MCF 10A (cell line): ENCODE measurements around the gene SLC49A4. TPM values are rescaled to one million over a fixed set of nuclear protein-coding genes. Genes with fewer than 3 reads are reported as not detected.

ENCODE experiments used
- BruUV-seq: library from RNA; stranded (reverse); fragments of 400-500 nt; replicated peaks from 2 replicates; lab custom pipeline; 2021; lab: Mats Ljungman, UMichigan
- CTCF ChIA-PET: fragments of 300-600 bp; sonication (Branson Sonifier 250); formaldehyde crosslinking; extraction: SDS; loops from one replicate; lab custom pipeline; 2021; ENCODE audit warnings: antibody characterized with exemption, inconsistent platforms; lab: Yijun Ruan, JAX
- POLR2A ChIA-PET: fragments of 300-600, 350-650 bp; sonication (Branson Sonifier 250); formaldehyde crosslinking; extraction: SDS; loops from one replicate; lab custom pipeline; 2020; ENCODE audit warnings: antibody characterized with exemption, inconsistent platforms; lab: Yijun Ruan, JAX
- DNase-seq: peaks from one replicate; pipeline ENCODE4 v3.0.0-alpha.2; 2018; ENCODE audit not compliant: unreplicated experiment
- H3K27ac Mint-ChIP-seq: one replicate; pipeline ENCODE4 v1.8.0; 2022; ENCODE audit warnings: mild to moderate bottlenecking, low read depth, mixed read lengths; ENCODE audit not compliant: unreplicated experiment
- H3K27me3 Mint-ChIP-seq: one replicate; pipeline ENCODE4 v1.8.0; 2022; ENCODE audit warnings: mixed read lengths; ENCODE audit not compliant: insufficient read depth, unreplicated experiment
- H3K36me3 Mint-ChIP-seq: one replicate; pipeline ENCODE4 v1.8.0; 2022; ENCODE audit warnings: mild to moderate bottlenecking, moderate library complexity, mixed read lengths; ENCODE audit not compliant: insufficient read depth, unreplicated experiment
- H3K4me1 Mint-ChIP-seq: one replicate; pipeline ENCODE4 v1.8.0; 2022; ENCODE audit warnings: mixed read lengths; ENCODE audit not compliant: insufficient read depth, unreplicated experiment
- H3K4me3 Mint-ChIP-seq: one replicate; pipeline ENCODE4 v1.8.0; 2022; ENCODE audit warnings: mild to moderate bottlenecking, moderate library complexity, mixed read lengths; ENCODE audit not compliant: unreplicated experiment
- H3K9me3 Mint-ChIP-seq: one replicate; pipeline ENCODE4 v1.8.0; 2022; ENCODE audit warnings: mixed read lengths; ENCODE audit not compliant: unreplicated experiment
- intact Hi-C: fragments of 100-400 bp; cut with micrococcal nuclease; formaldehyde crosslinking; loops from 2 replicates; pipeline ENCODE4 v1.14.1; 2022
- total RNA-seq: library from RNA; stranded (reverse); gene quantifications from 2 replicates; pipeline ENCODE4 v1.2.3, GENCODE V29; 2022
- TF ChIP-seq, protein P1 (sequence below): fragments of 200-600 bp; IDR thresholded peaks from one replicate; pipeline ENCODE4 v1.8.0; 2022; ENCODE audit warnings: antibody characterized with exemption, mild to moderate bottlenecking; ENCODE audit not compliant: unreplicated experiment

The SLC49A4 gene
- total RNA-seq, 1 experiment from 2014 or later = 11.4 TPM

DNA sequence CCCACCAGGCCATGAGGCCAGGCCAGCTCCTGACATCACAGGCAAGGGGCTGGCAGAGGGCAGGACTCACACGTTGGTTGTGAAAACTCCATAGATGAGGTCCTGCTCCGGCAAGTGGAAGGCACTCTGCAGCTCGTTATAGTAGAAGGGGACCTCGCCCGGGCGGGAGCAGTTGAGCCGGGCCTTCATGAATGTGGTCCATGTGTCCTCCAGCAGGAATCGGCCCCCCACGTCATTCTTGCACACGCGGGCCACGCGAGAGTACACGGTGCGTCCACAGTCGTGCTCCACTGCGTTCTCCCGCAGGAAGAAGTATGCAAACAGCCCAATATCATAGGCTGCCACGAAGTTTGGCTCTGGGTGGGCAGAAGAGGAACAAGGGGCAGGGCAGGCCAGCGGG is 131.5 kb downstream of the SLC49A4 start:
- no TSS peak for BruUV-seq
- CTCF ChIA-PET = no interaction called here

DNA sequence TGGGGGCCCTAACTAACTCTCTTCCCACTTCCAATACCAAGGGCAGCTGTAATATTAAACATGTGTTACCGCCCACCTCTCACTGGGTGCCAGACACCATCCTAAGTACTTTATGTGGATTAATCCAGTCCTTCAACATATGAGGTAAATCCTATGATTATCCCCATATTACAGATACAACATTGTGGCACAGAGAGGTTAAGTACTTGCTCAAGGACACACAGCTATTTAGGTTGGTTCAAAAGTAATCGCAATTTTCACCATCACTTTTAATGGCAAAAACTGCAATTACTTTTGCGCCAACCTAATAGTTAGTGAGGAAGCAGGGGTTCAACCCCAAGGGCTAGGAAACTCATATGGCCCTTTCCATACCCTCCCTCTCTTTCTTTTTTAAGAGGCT is 131.9 kb downstream of the SLC49A4 start:
- BruUV-seq = no TSS peak
- Mint-ChIP-seq H3K27ac (no peak overlapping the region), H3K4me3 (no peak overlapping the region), H3K27me3 (no peaks in the 10 kb centered on the region), H3K4me1 (peaks cover 10% of the 10 kb centered on the region), H3K36me3 (no peaks in the 10 kb centered on the region), H3K9me3 (no peaks in the 10 kb centered on the region)
- TF ChIP-seq, protein P1, sequence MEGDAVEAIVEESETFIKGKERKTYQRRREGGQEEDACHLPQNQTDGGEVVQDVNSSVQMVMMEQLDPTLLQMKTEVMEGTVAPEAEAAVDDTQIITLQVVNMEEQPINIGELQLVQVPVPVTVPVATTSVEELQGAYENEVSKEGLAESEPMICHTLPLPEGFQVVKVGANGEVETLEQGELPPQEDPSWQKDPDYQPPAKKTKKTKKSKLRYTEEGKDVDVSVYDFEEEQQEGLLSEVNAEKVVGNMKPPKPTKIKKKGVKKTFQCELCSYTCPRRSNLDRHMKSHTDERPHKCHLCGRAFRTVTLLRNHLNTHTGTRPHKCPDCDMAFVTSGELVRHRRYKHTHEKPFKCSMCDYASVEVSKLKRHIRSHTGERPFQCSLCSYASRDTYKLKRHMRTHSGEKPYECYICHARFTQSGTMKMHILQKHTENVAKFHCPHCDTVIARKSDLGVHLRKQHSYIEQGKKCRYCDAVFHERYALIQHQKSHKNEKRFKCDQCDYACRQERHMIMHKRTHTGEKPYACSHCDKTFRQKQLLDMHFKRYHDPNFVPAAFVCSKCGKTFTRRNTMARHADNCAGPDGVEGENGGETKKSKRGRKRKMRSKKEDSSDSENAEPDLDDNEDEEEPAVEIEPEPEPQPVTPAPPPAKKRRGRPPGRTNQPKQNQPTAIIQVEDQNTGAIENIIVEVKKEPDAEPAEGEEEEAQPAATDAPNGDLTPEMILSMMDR = no peak
- POLR2A ChIA-PET = no interaction called here
- intact Hi-C loops = no loop called here
- CTCF ChIA-PET = no interaction called here
- DNase-seq = no peak

More for the DNA sequence above, 131.5 kb downstream of the SLC49A4 start:
- no peak for DNase-seq
- no peaks in the 10 kb centered on the region for H3K27me3 Mint-ChIP-seq
- no peak overlapping the region for H3K27ac Mint-ChIP-seq
- H3K4me3 Mint-ChIP-seq = no peak overlapping the region
- intact Hi-C loops = no loop called here
- TF ChIP-seq, protein P1 = no peak
- POLR2A ChIA-PET = no interaction called here
- H3K4me1 Mint-ChIP-seq = peaks cover 5% of the 10 kb centered on the region
- no peaks in the 10 kb centered on the region for H3K9me3 Mint-ChIP-seq
- H3K36me3 Mint-ChIP-seq = no peaks in the 10 kb centered on the region

DNA sequence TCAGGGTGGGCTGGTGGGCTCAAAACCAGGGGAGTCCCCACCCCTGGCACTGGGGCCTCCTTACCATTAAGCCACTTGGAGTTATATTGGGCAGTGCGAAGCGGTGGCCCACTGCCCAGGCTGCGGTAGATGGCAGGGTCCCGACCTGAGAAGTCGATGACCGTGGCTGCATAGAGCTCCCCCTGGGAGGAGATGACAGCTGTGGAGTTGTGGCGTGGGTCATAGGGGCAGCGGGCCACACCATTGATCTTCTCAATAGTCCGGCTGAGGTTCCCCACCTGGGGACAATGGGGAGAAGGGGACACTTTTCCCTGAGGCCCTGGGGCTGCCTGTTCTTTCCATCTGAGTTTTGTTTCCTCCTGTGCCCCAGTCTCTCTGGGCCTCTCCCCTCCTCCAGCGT is 132.9 kb downstream of the SLC49A4 start:
- ChIA-PET CTCF (interaction anchor here (0.7 to 2.3 kb wide), 3 partner anchors 14 to 102 kb away, joined by 3 to 10 read pairs (median 5); no protein-coding TSS in a partner anchor), POLR2A (no interaction called here)
- intact Hi-C loops = no loop called here
- BruUV-seq = no TSS peak
- H3K4me1 Mint-ChIP-seq = peaks cover 19% of the 10 kb centered on the region
- no peak overlapping the region for H3K27ac Mint-ChIP-seq
- no peak overlapping the region for H3K4me3 Mint-ChIP-seq
- TF ChIP-seq, protein P1 = no peak
- DNase-seq = no peak
- H3K27me3 Mint-ChIP-seq = no peaks in the 10 kb centered on the region
- H3K36me3 Mint-ChIP-seq = no peaks in the 10 kb centered on the region
- H3K9me3 Mint-ChIP-seq = no peaks in the 10 kb centered on the region

DNA sequence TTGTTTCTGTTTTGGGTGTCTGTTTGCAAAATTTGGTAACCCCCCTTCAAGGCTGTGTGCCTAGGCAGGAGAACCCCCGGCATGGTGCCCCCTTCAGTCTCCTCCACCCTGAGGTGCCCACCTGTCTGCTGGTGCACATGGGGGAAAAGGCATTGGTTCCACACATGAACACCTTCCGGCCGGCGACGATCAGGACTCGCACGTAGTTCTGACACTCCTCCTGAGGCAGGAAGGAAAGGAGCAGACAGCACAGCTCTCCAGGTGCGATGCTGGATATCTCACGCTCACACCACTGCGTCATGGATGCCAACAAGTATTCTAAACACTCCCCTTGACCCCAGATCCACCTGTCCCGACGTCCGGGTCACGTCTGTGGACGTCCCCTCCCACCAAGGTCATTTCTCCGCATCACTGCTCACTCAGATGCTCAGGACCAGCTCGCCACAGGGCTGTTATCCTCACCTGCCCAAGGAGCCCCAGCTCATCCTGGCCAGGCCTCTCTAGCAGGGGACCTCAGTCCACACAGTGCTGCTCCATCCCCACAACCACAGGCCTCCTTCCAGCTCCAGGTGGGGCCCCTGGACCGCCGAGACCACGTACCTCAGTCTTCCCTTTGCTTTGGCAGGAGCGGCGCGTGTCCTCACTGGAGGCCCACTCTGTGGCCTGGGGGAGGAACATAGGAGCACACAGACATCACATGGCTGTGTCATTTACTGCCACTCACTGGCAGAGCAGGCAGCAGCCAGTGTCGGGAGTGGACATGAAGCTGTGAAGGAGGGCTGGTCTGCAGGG is 133.7 kb downstream of the SLC49A4 start:
- intact Hi-C loops = no loop called here
- CTCF ChIA-PET = interaction anchor here (0.6 to 2.3 kb wide), 7 partner anchors 13 to 472 kb away, joined by 3 to 10 read pairs (median 4); partner anchors contain the start of gene SEMA5B
- Mint-ChIP-seq H3K36me3 (no peaks in the 10 kb centered on the region), H3K4me3 (no peak overlapping the region), H3K9me3 (no peaks in the 10 kb centered on the region), H3K27me3 (no peaks in the 10 kb centered on the region), H3K4me1 (peaks cover 27% of the 10 kb centered on the region), H3K27ac (no peak overlapping the region)
- POLR2A ChIA-PET = interaction anchor here (0.5 kb wide), 1 partner anchor 684 kb away, joined by 3 read pairs; no protein-coding TSS in a partner anchor
- no TSS peak for BruUV-seq
- TF ChIP-seq, protein P1 = no peak
- no peak for DNase-seq
